PC-3 (cell line): ENCODE data around the gene SPACA9. TPM values are rescaled to one million over a fixed set of nuclear protein-coding genes. Genes with fewer than 3 reads are reported as not detected.
A peak's percentile ranks its signal among the peaks of the same experiment; 100 is the strongest.

Experiments used
- ATAC-seq: fragments of 200-7000 bp; cut with Tn5 transposase; 2 replicates; pipeline ENCODE4 v1.9.1; 2020; ENCODE audit warnings: mild to moderate bottlenecking, moderate library complexity
- Bru-seq: library from RNA; stranded (reverse); fragments of 400-500 nt; gene quantifications from one replicate; lab custom pipeline; 2021; lab: Mats Ljungman, UMichigan
- BruChase-seq, 2 experiments: library from RNA; stranded (reverse); fragments of 400-500 nt; gene quantifications; one replicate each; lab custom pipeline; 2021; lab: Mats Ljungman, UMichigan
- BruUV-seq: library from RNA; stranded (reverse); fragments of 400-500 nt; replicated peaks from 2 replicates; lab custom pipeline; 2021; lab: Mats Ljungman, UMichigan
- CTCF ChIA-PET: fragments of 300-600 bp; sonication (Branson Sonifier 250); formaldehyde crosslinking; loops from one replicate; lab custom pipeline; 2022; ENCODE audit warnings: antibody characterized with exemption; lab: Charles Lee
- POLR2A ChIA-PET: fragments of 300-600 bp; sonication (Branson Sonifier 250); formaldehyde crosslinking; loops from one replicate; lab custom pipeline; 2022; ENCODE audit warnings: antibody characterized with exemption; ENCODE audit not compliant: unreplicated experiment; lab: Charles Lee
- DNase-seq: peaks from one replicate; pipeline ENCODE4 v3.0.0-alpha.2; 2015
- H2AFZ ChIP-seq: fragments of 300-600 bp; sonication (generic); 2 replicates; pipeline ENCODE4 v1.6.0; 2016; ENCODE audit warnings: antibody characterized with exemption, low read length
- H3F3A ChIP-seq: fragments of 300-600 bp; sonication (generic); one replicate; pipeline ENCODE4 v1.6.0; 2017; ENCODE audit warnings: antibody characterized with exemption, low read length, control low read depth, mild to moderate bottlenecking; ENCODE audit not compliant: unreplicated experiment
- H3K27ac ChIP-seq: fragments of 300-600 bp; sonication (generic); 2 replicates; pipeline ENCODE4 v1.5.1; 2016; ENCODE audit warnings: mild to moderate bottlenecking, low read length
- H3K27me3 ChIP-seq: fragments of 300-600 bp; sonication (generic); 2 replicates; pipeline ENCODE4 v1.6.1; 2016; ENCODE audit warnings: low read length, mixed read lengths
- H3K36me3 ChIP-seq: fragments of 300-600 bp; sonication (generic); 2 replicates; pipeline ENCODE4 v1.6.1; 2016; ENCODE audit warnings: low read depth, mixed run types, low read length, mixed read lengths
- H3K4me1 ChIP-seq: fragments of 300-600 bp; sonication (generic); 2 replicates; pipeline ENCODE4 v1.5.1; 2016; ENCODE audit warnings: low read length; ENCODE audit not compliant: insufficient read depth
- H3K4me2 ChIP-seq: fragments of 300-600 bp; sonication (generic); 2 replicates; pipeline ENCODE4 v1.6.0; 2016; ENCODE audit warnings: low read length
- H3K4me3 ChIP-seq: fragments of 300-600 bp; sonication (generic); 2 replicates; pipeline ENCODE4 v1.5.1; 2016; ENCODE audit warnings: mild to moderate bottlenecking, low read length, mixed read lengths
- H3K79me2 ChIP-seq: fragments of 300-600 bp; sonication (generic); 2 replicates; pipeline ENCODE4 v1.6.1; 2017; ENCODE audit warnings: low read length, mixed read lengths
- H3K9ac ChIP-seq: fragments of 300-600 bp; sonication (generic); 2 replicates; pipeline ENCODE4 v1.6.0; 2016; ENCODE audit warnings: mild to moderate bottlenecking, low read length
- H3K9me2 ChIP-seq: fragments of 300-600 bp; sonication (generic); replicated peaks from 2 replicates; pipeline ENCODE4 v1.6.1; 2016; ENCODE audit warnings: mixed run types, low read length, mixed read lengths
- H3K9me3 ChIP-seq: fragments of 300-600 bp; sonication (generic); 2 replicates; pipeline ENCODE4 v1.6.1; 2016; ENCODE audit warnings: low read length, mixed read lengths
- H4K20me1 ChIP-seq: fragments of 300-600 bp; sonication (generic); 2 replicates; pipeline ENCODE4 v1.6.1; 2016; ENCODE audit warnings: low read length, mixed read lengths
- EZH2 ChIP-seq: fragments of 300-600 bp; sonication (generic); IDR thresholded peaks from one replicate; pipeline ENCODE4 v1.6.1; 2017; ENCODE audit warnings: antibody characterized with exemption, mild to moderate bottlenecking, low read length; ENCODE audit not compliant: unreplicated experiment
- EZH2phosphoT487 ChIP-seq: fragments of 300-600 bp; sonication (generic); IDR thresholded peaks from 2 replicates; pipeline ENCODE4 v1.6.1; 2018; ENCODE audit warnings: mild to moderate bottlenecking, antibody characterized with exemption, low read length, borderline replicate concordance
- intact Hi-C: fragments of 100-400 bp; cut with micrococcal nuclease; formaldehyde crosslinking; loops from 2 replicates; pipeline ENCODE4 v1.9.0; 2023
- long read RNA-seq: library from polyadenylated mRNA; unstranded; transcript quantifications from one replicate; pipeline ENCODE4 v2.0.0, GENCODE V29; 2021; ENCODE audit not compliant: unreplicated experiment
- total RNA-seq: library from RNA; depleted of rRNA; stranded (reverse); fragments of >200 nt; gene quantifications from 2 replicates; pipeline ENCODE4 v1.2.3, GENCODE V29; 2014; rRNA removed
- TF ChIP-seq, protein P1 (sequence below): fragments of 300-600 bp; sonication (generic); conservative IDR thresholded peaks from 2 replicates; pipeline ENCODE4 v1.5.1; 2017; ENCODE audit warnings: antibody characterized with exemption, low read depth, mild to moderate bottlenecking, low read length

SPACA9 gene
- total RNA-seq (2.3 and 3.9 TPM in 2 replicates), Bru-seq, nascent RNA (percentile 44 among the genes with signal in this experiment), BruChase-seq, experiment 1, labeled RNA remaining after a 6-hour chase (percentile 41 among the genes with signal in this experiment), BruChase-seq, experiment 2, labeled RNA remaining after a 2-hour chase (percentile 40 among the genes with signal in this experiment)
- long read RNA-seq, transcript SPACA9-203 (4 exons, 2,536 nt): major isoform, 7 of 17 reads
- long read RNA-seq, partial matches to known transcripts: 4 of 17 reads
- long read RNA-seq, other reads (novel, unspliced or antisense): 6 of 17 reads

DNA sequence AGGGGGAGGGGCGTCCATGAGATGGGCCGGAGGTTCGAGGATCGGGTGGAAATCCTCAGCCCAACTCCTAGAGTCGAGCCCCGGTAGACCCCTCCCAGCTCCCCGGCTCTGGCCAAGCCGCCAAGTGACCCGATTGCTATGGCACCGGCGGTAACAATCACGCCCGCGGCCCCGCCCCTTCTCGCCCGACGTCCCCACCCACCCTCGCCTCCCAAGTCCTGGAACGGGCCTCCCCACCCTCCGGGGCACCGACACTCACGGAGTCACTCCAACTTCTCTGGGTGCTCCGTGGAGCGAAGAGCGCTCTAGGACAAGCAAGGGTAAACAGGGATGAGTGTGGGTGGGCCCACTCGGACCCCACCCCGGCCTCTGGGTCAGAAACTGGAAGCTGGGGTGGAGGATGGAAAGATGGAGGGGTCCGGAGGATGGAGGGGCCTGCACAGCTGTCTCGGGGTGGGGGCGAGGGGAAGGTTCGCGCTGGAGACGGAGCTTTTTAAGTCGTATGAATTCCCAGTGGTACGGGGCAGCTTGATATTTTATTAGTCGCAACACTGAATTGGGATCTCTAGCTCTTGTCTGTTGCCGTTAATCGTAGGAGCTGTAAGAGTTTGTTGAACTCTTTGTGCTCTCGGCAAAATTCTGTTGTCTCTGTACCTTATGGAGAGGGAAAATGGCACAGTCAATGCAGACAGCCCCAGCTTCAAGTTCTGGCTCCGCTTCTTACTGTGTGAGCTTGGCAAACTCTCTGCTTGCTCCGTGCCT, at the start of gene SPACA9:
Gene SPACA9, plus strand, starts transcription at position 204 of the 762 bp plus-strand sequence. CDS start 5,050 bp downstream, outside the sequence.
- peak within 1 kb of the TSS; percentile 97 for H2AFZ ChIP-seq
- H4K20me1 ChIP-seq: no peaks in the 10 kb centered on the region
- H3K79me2 ChIP-seq: no peaks in the 10 kb centered on the region
- BruUV-seq: TSS peak; percentile 69
- peak within 1 kb of the TSS; percentile 28; the same call in 1 of the 2 replicates for H3K27ac ChIP-seq
- intact Hi-C loops: no loop called here
- peak within 1 kb of the TSS; percentile 98 for H3K4me2 ChIP-seq
- POLR2A ChIA-PET: interaction anchor here (0.6 kb wide), 2 partner anchors 66 to 84 kb away, joined by 3 to 4 read pairs; no protein-coding TSS in a partner anchor
- DNase-seq: peak; percentile 40
- H3K9me2 ChIP-seq: no peaks in the 10 kb centered on the region
- peak within 1 kb of the TSS; percentile 96 for H3K4me3 ChIP-seq
- no peaks in the 10 kb centered on the region for H3K9me3 ChIP-seq
- no peaks in the 10 kb centered on the region for H3F3A ChIP-seq
- peak within 1 kb of the TSS; percentile 95 for H3K9ac ChIP-seq
- TF ChIP-seq EZH2 (no peak), EZH2phosphoT487 (no peak)
- TF ChIP-seq, protein P1, sequence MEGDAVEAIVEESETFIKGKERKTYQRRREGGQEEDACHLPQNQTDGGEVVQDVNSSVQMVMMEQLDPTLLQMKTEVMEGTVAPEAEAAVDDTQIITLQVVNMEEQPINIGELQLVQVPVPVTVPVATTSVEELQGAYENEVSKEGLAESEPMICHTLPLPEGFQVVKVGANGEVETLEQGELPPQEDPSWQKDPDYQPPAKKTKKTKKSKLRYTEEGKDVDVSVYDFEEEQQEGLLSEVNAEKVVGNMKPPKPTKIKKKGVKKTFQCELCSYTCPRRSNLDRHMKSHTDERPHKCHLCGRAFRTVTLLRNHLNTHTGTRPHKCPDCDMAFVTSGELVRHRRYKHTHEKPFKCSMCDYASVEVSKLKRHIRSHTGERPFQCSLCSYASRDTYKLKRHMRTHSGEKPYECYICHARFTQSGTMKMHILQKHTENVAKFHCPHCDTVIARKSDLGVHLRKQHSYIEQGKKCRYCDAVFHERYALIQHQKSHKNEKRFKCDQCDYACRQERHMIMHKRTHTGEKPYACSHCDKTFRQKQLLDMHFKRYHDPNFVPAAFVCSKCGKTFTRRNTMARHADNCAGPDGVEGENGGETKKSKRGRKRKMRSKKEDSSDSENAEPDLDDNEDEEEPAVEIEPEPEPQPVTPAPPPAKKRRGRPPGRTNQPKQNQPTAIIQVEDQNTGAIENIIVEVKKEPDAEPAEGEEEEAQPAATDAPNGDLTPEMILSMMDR: no peak
- CTCF ChIA-PET: no interaction called here
- H3K27me3 ChIP-seq: no peaks in the 10 kb centered on the region
- H3K4me1 ChIP-seq: peaks cover 4% of the 10 kb centered on the region; the same call in 1 of the 2 replicates
- peak; percentile 71 for ATAC-seq
- H3K36me3 ChIP-seq: no peaks in the 10 kb centered on the region

- no peak overlapping the region for H3K9ac ChIP-seq
- H3K79me2 ChIP-seq: no peaks in the 10 kb centered on the region
- H3K4me3 ChIP-seq: no peak overlapping the region
- no TSS peak for BruUV-seq
- no peaks in the 10 kb centered on the region for H3K27me3 ChIP-seq
- intact Hi-C loops: no loop called here
- TF ChIP-seq EZH2phosphoT487 (no peak), EZH2 (no peak)
- TF ChIP-seq, protein P1: no peak
- no peaks in the 10 kb centered on the region for H3K9me2 ChIP-seq
- no peaks in the 10 kb centered on the region for H4K20me1 ChIP-seq
- DNase-seq (no peak), ATAC-seq (no peak)
- H3F3A ChIP-seq: no peaks in the 10 kb centered on the region
- H3K4me1 ChIP-seq: no peaks in the 10 kb centered on the region
- no peak overlapping the region for H2AFZ ChIP-seq
- ChIA-PET POLR2A (no interaction called here), CTCF (no interaction called here)
- H3K36me3 ChIP-seq: no peaks in the 10 kb centered on the region
- no peak overlapping the region for H3K4me2 ChIP-seq
- H3K27ac ChIP-seq: no peak overlapping the region
- H3K9me3 ChIP-seq: no peaks in the 10 kb centered on the region
Observed at GRCh38 chr9:132832171-132832881, 46.4 kb upstream of the SPACA9 start.
